Central memory CD8-positive, alpha-beta T cell (primary cell): ENCODE measurements around the gene DUS3L.

Experiments used
- ATAC-seq: fragments of 150-1000 bp; cut with Tn5 transposase; replicated peaks from 2 replicates; pipeline ENCODE4 v1.10.0; 2022; ENCODE audit warnings: mild to moderate bottlenecking, moderate FRiP score, moderate number of reproducible peaks; ENCODE audit not compliant: poor library complexity, severe bottlenecking; ENCODE audit errors: extremely low read depth
- DNase-seq, 2 donors: peaks; one replicate each; pipeline ENCODE4 v3.0.0; 2021; ENCODE audit warnings: low spot score in 2 of 2
- H3K27ac Mint-ChIP-seq: one replicate; pipeline ENCODE4 v1.8.0; 2022; ENCODE audit warnings: low read depth, mild to moderate bottlenecking, moderate library complexity, mixed read lengths
- H3K27me3 Mint-ChIP-seq: one replicate; pipeline ENCODE4 v1.8.0; 2022; ENCODE audit warnings: mixed read lengths
- H3K36me3 Mint-ChIP-seq: one replicate; pipeline ENCODE4 v1.8.0; 2022; ENCODE audit warnings: mild to moderate bottlenecking, moderate library complexity, mixed read lengths; ENCODE audit not compliant: insufficient read depth
- H3K4me1 Mint-ChIP-seq: one replicate; pipeline ENCODE4 v1.8.0; 2022; ENCODE audit warnings: mixed read lengths
- H3K4me3 Mint-ChIP-seq: one replicate; pipeline ENCODE4 v1.8.0; 2022; ENCODE audit warnings: mild to moderate bottlenecking, moderate library complexity, mixed read lengths
- H3K9me3 Mint-ChIP-seq: one replicate; pipeline ENCODE4 v1.8.0; 2022; ENCODE audit warnings: mixed read lengths

DUS3L gene

DNA sequence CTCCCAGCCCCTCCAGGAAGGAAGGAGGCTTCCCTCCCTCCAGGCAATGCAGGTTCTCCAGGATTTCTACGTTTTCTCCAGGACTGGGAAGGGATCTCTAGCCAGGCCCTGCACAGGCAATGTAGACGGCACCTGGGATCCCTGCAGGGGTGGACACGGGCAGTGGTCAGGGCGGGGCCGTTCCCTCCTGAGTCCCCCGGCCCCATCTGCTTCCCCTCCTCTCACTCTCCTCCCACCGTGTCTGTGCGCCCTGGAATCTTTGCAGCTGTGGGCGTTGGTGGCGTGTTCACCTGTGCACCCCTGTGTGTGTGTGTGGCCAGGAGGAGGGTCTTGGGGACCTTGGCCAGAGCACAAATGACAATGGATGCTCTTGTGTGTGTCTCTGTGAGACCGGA is 23.9 kb upstream of the DUS3L start:
- ATAC-seq (no peak), DNase-seq (no peak)
- Mint-ChIP-seq H3K27ac (no peak overlapping the region), H3K9me3 (no peaks in the 10 kb centered on the region), H3K4me3 (no peak overlapping the region), H3K27me3 (peaks cover 18% of the 10 kb centered on the region), H3K36me3 (no peaks in the 10 kb centered on the region), H3K4me1 (no peaks in the 10 kb centered on the region)

DNA sequence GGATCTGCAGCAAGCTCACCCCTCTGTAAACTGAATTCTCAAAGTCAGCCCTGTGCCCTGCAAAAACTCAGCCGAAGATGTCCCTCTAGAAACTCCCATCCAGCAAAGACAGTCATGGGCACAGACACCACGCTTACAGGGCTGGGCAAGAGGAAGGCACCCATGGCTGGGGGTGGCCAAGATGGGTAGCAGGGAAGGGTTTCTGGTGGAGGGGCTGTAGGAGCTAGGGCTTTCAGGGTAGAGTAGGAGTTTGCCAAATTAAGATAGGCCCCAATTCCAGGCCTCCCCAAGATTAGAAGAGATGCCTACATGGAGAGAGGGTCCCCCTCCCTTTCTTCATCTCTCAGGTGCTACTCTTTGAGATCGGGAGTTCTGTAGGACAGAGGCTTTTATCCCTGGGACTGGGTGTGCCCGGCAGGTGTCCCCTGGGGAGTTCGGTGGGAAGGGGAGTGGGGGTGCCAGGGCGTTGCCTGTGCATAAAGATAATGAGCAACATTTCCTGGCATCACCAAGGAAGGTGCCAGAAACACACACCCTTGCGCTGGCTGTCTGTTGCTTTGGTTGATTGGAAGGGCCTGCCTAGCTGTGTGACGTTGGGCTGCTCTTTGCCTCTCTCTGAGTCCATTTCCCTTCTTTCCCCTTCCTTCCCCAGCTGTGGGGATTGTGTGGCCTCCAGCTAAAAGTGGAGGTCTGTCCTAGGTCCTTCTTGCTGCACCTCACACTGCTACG is 23.3 kb upstream of the DUS3L start:
- Mint-ChIP-seq H3K9me3 (no peaks in the 10 kb centered on the region), H3K36me3 (no peaks in the 10 kb centered on the region), H3K27me3 (peaks cover 18% of the 10 kb centered on the region), H3K4me3 (no peak overlapping the region), H3K27ac (no peak overlapping the region), H3K4me1 (no peaks in the 10 kb centered on the region)
- no peak for ATAC-seq
- no peak for DNase-seq

DNA sequence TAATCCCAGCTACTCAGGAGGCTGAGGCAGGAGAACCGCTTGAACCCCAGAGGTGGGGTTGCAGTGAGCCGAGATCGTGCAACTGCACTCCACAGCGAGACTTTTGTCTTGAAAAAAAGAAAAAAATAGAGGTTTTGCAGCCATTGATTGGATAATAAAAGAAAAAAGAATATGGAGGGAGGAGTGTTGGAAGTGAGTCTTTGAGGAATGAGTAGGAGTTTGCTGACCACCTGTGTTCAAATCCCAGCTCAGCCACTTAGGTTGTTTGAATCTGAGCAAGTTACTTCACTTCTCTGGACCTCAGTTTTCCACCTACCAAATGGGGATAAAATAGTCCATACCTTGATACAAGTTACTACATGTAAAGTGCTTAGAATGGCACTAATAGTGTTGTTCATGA is 20.2 kb upstream of the DUS3L start:
- DNase-seq = no peak
- Mint-ChIP-seq H3K27ac (no peak overlapping the region), H3K36me3 (peaks cover 7% of the 10 kb centered on the region), H3K4me1 (no peaks in the 10 kb centered on the region), H3K4me3 (no peak overlapping the region), H3K27me3 (no peaks in the 10 kb centered on the region), H3K9me3 (no peaks in the 10 kb centered on the region)
- no peak for ATAC-seq

DNA sequence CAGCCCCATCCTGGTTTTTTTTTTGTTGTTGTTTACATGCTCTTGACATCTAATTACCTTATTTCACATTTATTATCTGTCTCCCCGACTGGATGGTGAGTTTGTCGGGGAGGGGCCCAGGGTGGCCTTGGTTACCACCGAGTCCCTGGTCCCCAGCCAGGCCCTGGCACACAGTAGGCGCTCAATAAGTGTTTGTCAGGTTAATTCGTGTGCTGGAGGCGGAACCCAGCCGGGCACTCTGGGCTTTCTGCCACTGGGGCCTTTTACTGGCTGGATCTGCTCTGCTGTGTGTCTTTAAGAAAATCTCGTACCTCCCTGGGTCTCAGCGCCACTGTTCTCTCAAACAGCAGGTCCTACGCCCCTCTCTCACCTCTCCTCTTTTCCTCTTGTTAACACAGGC is 18.5 kb upstream of the DUS3L start:
- H3K27me3 Mint-ChIP-seq = peaks cover 1% of the 10 kb centered on the region
- no peak overlapping the region for H3K4me3 Mint-ChIP-seq
- H3K27ac Mint-ChIP-seq = no peak overlapping the region
- peaks cover 2% of the 10 kb centered on the region for H3K4me1 Mint-ChIP-seq
- DNase-seq = no peak
- H3K9me3 Mint-ChIP-seq = no peaks in the 10 kb centered on the region
- no peak for ATAC-seq
- H3K36me3 Mint-ChIP-seq = peaks cover 10% of the 10 kb centered on the region

DNA sequence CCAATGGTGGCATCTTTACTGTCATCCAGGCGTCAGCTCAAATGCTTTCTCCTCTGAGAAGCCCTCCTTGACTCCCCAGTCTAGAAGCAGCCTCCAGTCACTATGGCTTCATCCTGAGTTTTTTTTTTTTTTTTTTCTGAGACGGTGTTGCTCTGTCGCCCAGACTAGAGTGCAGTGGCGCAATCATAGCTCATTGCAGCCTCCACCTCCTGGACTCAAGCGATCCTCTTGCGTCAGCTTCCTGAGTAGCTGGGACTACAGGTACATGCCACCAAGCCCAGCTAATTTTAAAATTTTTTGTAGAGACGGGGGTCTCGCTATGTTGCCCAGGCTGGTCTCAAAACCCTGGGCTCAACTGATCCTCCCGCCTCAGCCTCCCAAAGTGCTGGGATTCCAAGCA is 18.1 kb upstream of the DUS3L start:
- H3K4me3 Mint-ChIP-seq = no peak overlapping the region
- peaks cover 13% of the 10 kb centered on the region for H3K36me3 Mint-ChIP-seq
- no peak overlapping the region for H3K27ac Mint-ChIP-seq
- H3K27me3 Mint-ChIP-seq = peaks cover 6% of the 10 kb centered on the region
- ATAC-seq = no peak
- no peak for DNase-seq
- H3K4me1 Mint-ChIP-seq = peaks cover 6% of the 10 kb centered on the region
- no peaks in the 10 kb centered on the region for H3K9me3 Mint-ChIP-seq

DNA sequence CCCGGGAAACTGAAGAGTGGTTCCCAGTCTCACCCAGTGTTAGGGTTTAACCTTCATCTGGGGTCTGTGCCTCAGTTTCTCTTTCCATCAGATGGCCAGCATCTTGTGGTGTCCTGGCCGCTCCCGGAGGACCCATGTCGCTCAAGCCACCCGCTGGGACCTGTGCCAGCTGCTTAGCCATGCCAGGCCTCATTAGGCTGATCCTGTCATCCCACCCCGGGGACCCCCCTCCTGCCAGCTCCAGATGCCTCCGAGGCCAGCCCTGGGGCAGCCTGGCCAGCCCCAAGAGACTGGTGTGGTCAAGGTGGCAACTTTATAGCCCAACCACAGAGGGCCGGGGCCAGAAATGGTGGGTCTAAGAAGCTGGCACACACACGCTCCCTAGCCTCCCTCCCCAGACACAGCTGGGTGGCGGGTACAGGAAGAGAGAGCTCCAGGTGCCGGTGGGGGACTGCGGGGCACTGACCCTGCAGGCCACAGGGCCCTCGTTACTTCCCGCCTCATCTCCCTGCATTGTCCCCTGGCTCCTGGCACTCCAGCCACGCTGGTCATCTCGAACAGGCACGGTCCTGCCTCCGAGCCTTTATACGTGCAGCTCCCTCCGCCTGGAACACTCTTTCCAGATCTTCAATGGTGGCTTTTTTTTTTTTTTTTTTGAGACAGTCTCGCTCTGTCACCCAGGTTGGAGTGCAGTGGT is 17.3 kb upstream of the DUS3L start:
- DNase-seq (no peak), ATAC-seq (no peak)
- H3K4me3 Mint-ChIP-seq = no peak overlapping the region
- H3K27ac Mint-ChIP-seq = no peak overlapping the region
- peaks cover 14% of the 10 kb centered on the region for H3K27me3 Mint-ChIP-seq
- peaks cover 14% of the 10 kb centered on the region for H3K4me1 Mint-ChIP-seq
- no peaks in the 10 kb centered on the region for H3K9me3 Mint-ChIP-seq
- peaks cover 14% of the 10 kb centered on the region for H3K36me3 Mint-ChIP-seq

DNA sequence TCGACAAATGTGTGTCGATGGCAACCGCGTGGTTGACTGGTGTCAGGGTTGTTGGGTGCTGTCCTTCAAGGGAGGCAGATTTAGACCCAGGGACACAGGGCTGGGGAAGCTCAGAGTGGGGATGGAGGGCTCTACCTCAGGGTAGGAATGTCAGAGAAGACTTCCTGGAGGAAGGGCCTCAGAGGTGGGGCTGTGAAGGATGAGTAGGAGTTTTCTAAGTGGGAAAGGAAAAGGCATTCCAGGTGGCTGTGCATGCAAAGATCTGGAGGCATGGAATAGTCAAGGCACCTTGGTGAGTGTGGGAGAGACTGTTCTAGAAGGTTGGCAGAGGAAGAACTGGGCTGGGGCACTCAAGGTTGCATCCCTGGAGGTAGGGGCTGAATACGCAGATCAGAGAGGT is 15.9 kb upstream of the DUS3L start:
- Mint-ChIP-seq H3K4me1 (peaks cover 23% of the 10 kb centered on the region), H3K27me3 (peaks cover 27% of the 10 kb centered on the region), H3K9me3 (no peaks in the 10 kb centered on the region), H3K27ac (no peak overlapping the region), H3K36me3 (peaks cover 18% of the 10 kb centered on the region), H3K4me3 (no peak overlapping the region)
- DNase-seq = no peak
- no peak for ATAC-seq

DNA sequence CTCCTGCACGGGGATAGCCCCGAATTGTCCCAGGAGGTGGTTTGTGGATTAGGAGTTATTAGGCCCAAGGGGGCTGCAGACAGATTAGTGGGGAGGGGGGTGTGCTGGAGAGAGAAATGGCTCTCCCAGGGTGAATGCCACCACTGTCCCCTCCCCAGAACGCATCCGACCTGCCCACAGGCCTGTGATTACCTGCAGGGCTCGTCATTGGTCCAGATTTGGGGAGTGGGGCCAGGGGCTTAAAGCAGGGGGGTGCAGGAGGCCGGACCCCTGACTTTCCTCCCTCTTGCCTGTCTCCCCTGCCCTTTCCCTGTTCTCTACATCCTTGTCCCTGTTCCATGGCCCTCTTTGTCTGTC is 15.1 kb upstream of the DUS3L start:
- peaks cover 18% of the 10 kb centered on the region for H3K36me3 Mint-ChIP-seq
- peaks cover 33% of the 10 kb centered on the region for H3K27me3 Mint-ChIP-seq
- no peak for ATAC-seq
- no peak overlapping the region for H3K4me3 Mint-ChIP-seq
- DNase-seq = no peak
- H3K4me1 Mint-ChIP-seq = peaks cover 26% of the 10 kb centered on the region
- H3K27ac Mint-ChIP-seq = no peak overlapping the region
- no peaks in the 10 kb centered on the region for H3K9me3 Mint-ChIP-seq

DNA sequence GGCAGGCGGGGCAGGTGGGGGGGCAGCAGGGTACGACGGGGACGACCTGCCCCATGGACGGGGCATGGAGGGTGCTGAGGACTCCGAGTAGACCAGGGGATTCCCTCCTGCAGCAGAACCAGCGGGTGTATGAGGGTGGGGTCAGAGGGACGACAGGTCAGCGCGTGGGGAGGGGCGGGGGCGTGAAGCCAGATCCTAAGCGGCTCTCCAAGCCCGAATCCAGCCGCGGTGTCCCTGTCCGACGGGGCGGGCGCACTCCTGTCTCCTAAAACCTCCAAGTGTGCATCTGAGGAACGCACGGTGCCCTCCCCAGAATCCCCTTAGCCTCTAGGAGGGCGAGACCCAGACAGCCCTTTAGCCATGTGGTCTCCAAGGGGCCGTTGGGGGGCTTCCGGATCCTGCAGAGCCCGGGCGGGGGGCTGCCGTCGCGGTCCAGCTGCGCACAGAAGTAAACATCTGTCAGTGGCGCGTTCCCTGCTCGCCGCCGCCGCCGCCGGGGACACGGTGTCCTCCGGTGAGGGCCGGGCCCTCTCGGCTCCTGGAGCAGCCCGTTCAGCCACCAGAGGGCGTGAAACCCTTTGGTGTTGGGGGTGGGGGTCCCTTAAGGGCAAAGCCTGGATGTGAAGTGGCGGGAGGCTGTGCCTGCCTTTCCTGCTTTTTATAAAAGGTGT is 14.6 kb upstream of the DUS3L start:
- H3K36me3 Mint-ChIP-seq = peaks cover 18% of the 10 kb centered on the region
- H3K4me3 Mint-ChIP-seq = no peak overlapping the region
- H3K4me1 Mint-ChIP-seq = peaks cover 26% of the 10 kb centered on the region
- H3K27me3 Mint-ChIP-seq = peaks cover 38% of the 10 kb centered on the region
- ATAC-seq = no peak
- DNase-seq = no peak
- H3K27ac Mint-ChIP-seq = no peak overlapping the region
- no peaks in the 10 kb centered on the region for H3K9me3 Mint-ChIP-seq

DNA sequence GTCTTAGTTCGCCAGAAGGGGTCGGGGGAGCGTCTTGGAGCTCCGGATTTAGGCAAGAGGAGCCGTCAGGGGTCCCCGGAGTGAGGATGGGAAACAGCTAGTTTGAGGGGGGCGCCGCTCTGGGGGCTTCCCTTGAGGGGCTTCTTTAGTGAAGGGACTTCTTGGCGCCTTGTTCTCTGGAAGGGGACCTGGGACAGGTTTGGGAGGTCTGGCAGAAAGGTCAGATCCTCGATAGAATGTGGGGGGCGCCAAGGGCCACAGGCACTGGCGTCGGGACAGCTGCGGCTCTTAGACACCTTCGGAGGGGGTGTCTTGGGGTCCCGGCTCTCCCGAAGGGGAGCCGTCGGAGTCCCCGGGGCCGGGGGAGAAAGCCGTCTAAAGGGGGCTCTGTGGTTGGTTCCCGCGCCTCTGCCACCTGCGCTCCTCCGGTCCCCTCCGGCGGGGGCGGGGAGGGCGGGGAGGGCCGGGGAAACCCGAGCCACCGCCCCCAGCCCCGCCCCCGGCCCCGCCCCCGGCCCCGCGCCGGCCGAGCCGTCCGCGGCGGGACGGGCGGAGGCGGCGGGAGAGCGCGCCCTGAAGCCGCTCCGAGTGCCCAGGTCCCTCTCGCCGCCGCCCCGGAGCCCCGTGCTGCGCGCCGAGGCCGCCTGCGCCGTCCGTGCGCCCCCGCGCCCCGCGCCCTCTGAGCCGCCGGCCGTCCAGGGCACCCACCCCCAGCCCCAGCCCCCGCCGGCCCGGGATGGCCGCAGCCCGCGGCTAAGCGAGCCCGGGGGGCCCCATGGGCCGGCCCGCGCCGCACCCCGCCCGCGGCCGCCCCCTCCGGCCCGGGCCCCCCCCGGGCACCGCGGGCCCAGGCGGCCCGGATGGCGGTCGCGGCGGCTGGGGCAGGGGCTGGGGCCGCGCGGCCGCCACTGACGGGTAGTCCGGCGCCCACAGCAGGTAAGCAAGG is 13.8 kb upstream of the DUS3L start, which contains the start of gene NRTN:
Gene NRTN, plus strand, starts transcription at position 552 of the 946 bp plus-strand sequence. CDS start 19,099 bp downstream, outside the sequence.
- ATAC-seq (peak; percentile 34), DNase-seq (no peak)
- H3K27ac Mint-ChIP-seq = peak within 1 kb of the TSS; percentile 71
- no peaks in the 10 kb centered on the region for H3K9me3 Mint-ChIP-seq
- H3K4me1 Mint-ChIP-seq = peaks cover 26% of the 10 kb centered on the region
- H3K27me3 Mint-ChIP-seq = peaks cover 42% of the 10 kb centered on the region
- peaks cover 18% of the 10 kb centered on the region for H3K36me3 Mint-ChIP-seq
- peak within 1 kb of the TSS; percentile 61 for H3K4me3 Mint-ChIP-seq

DNA sequence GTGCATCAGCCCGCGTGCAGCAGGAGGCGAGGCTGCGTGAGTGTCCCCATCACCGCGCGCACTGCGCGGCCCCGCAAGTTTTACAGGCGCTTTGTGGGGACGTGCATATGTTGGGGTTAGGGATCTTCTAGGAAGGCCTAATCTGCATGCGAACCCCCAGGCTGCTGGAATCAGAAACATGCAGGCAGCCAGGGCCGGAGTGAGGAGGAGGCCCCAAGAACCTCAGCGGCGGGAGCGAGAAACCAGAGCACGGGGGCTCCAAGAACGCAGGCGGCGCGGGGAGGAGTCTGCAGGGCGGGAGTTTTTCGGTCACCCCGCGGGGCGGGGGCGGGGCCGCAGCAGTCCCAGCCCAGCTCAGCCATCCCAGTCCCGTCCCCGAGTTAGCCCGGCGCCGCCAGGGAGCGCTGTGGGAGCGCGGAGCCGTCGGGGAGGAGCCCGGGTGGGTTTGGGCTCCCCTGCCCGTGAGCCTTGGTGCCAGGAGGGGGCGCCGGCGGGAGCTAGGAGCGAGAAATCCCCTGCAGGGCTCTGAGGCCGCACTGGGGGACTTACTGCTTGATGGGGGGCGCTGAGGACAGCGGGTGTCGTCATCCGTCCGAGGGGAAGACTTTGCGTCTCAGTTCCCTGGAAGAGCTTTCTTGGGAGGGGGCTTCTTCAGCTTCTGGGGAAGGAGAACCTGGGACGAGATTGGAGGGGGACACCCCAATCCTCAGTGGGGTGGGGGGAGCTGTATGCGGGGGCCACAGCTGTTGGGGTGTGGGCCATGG is 13.0 kb upstream of the DUS3L start:
- Mint-ChIP-seq H3K4me1 (peaks cover 26% of the 10 kb centered on the region), H3K4me3 (peak overlapping the region; percentile 61), H3K36me3 (peaks cover 18% of the 10 kb centered on the region), H3K27me3 (peaks cover 50% of the 10 kb centered on the region), H3K9me3 (no peaks in the 10 kb centered on the region), H3K27ac (peak overlapping the region; percentile 71)
- peak; percentile 94 for ATAC-seq
- peak; percentile 84 to 90 for DNase-seq

DNA sequence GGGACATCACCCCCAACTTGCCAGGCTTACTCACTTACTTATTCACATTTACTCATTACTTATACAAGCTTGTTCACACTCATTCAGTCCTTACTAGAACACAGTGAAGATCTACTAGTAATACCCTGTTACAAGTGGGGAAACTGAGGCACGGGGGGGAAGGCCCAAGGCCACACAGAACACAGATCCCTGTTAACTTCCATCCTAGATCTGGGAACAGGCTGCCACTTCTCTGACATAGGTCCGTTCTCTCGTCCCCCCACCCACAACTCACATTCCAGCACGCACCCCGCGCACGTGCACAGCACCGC is 12.4 kb upstream of the DUS3L start:
- no peak overlapping the region for H3K27ac Mint-ChIP-seq

More for the DNA sequence above, 12.4 kb upstream of the DUS3L start:
- peaks cover 26% of the 10 kb centered on the region for H3K4me1 Mint-ChIP-seq
- no peak for DNase-seq
- peaks cover 55% of the 10 kb centered on the region for H3K27me3 Mint-ChIP-seq
- H3K9me3 Mint-ChIP-seq = no peaks in the 10 kb centered on the region
- H3K36me3 Mint-ChIP-seq = peaks cover 18% of the 10 kb centered on the region
- H3K4me3 Mint-ChIP-seq = peak overlapping the region; percentile 61
- no peak for ATAC-seq
